Ishikawa (cell line): ENCODE results near the gene AKNAD1.

Experiments
- CEBPB ChIP-seq: IDR thresholded peaks from 2 replicates; pipeline ENCODE4 v1.6.1; 2012
- CREB1 ChIP-seq: IDR thresholded peaks from 2 replicates; pipeline ENCODE4 v1.6.1; 2012; ENCODE audit warnings: low read depth
- EGR1 ChIP-seq: IDR thresholded peaks from 2 replicates; pipeline ENCODE4 v1.6.1; 2012
- EP300 ChIP-seq: IDR thresholded peaks from 2 replicates; pipeline ENCODE4 v1.6.1; 2012; ENCODE audit warnings: borderline replicate concordance
- FOXM1 ChIP-seq: IDR thresholded peaks from 2 replicates; pipeline ENCODE4 v1.6.1; 2012; ENCODE audit warnings: low read depth, borderline replicate concordance
- NFIC ChIP-seq: IDR thresholded peaks from 2 replicates; pipeline ENCODE4 v1.6.1; 2012
- RAD21 ChIP-seq: IDR thresholded peaks from 2 replicates; pipeline ENCODE4 v1.6.1; 2012; ENCODE audit warnings: low read depth
- TAF1 ChIP-seq: IDR thresholded peaks from 2 replicates; pipeline ENCODE4 v1.6.1; 2012; ENCODE audit warnings: low read depth, mild to moderate bottlenecking
- TCF12 ChIP-seq: IDR thresholded peaks from 2 replicates; pipeline ENCODE4 v1.6.1; 2012; ENCODE audit warnings: low read depth
- TEAD4 ChIP-seq: IDR thresholded peaks from 2 replicates; pipeline ENCODE4 v1.6.1; 2012
- YY1 ChIP-seq: IDR thresholded peaks from 2 replicates; pipeline ENCODE4 v1.6.1; 2012; ENCODE audit warnings: low read depth
- ZBTB7A ChIP-seq: IDR thresholded peaks from 2 replicates; pipeline ENCODE4 v1.6.1; 2012; ENCODE audit warnings: low read depth
- TF ChIP-seq, protein P1 (sequence below): IDR thresholded peaks from 2 replicates; pipeline ENCODE4 v1.6.1; 2012; ENCODE audit warnings: low read depth, mild to moderate bottlenecking
- TF ChIP-seq, protein P2 (sequence below): IDR thresholded peaks from 2 replicates; pipeline ENCODE4 v1.6.1; 2012
- TF ChIP-seq, protein P3 (sequence below): IDR thresholded peaks from 2 replicates; pipeline ENCODE4 v1.6.1; 2012

Gene AKNAD1

DNA sequence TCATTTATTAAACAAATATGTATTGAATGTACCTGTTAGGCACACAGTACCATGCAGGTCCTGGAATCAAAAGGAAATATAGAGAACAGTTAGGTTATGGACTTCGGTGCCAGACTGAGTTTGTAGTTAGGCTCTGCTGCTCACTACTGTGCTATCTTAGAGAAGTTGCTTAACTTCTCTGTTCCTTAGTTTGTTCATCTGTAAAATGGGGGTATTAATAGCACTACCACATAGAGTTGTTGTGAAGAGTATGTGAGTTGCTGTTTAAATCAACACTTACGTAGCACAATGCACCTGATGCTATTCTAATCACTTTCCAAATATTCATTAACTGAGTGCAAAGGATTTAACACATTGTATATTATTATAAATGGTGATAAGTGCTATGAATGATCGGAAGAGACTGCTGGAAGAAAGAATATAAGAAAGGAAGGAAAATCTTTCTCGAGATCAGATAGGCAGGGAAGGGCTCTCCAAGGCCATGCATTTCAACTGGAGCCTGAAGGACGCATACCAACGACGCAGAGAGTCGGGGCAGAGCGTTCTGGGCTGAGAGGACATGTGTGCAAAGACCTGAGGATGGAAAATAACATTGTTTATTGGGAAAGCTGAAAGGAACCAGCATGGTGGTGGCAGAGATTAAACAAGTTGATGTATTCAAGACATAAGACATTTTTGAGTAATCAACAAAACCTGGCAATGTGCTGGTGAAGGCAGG is 3.5 kb upstream of the AKNAD1 start:
- TF ChIP-seq TEAD4: no peak
- TF ChIP-seq EP300: no peak
- TF ChIP-seq CREB1: no peak
- no peak for TF ChIP-seq EGR1
- TF ChIP-seq ZBTB7A: no peak
- TF ChIP-seq, protein P1, sequence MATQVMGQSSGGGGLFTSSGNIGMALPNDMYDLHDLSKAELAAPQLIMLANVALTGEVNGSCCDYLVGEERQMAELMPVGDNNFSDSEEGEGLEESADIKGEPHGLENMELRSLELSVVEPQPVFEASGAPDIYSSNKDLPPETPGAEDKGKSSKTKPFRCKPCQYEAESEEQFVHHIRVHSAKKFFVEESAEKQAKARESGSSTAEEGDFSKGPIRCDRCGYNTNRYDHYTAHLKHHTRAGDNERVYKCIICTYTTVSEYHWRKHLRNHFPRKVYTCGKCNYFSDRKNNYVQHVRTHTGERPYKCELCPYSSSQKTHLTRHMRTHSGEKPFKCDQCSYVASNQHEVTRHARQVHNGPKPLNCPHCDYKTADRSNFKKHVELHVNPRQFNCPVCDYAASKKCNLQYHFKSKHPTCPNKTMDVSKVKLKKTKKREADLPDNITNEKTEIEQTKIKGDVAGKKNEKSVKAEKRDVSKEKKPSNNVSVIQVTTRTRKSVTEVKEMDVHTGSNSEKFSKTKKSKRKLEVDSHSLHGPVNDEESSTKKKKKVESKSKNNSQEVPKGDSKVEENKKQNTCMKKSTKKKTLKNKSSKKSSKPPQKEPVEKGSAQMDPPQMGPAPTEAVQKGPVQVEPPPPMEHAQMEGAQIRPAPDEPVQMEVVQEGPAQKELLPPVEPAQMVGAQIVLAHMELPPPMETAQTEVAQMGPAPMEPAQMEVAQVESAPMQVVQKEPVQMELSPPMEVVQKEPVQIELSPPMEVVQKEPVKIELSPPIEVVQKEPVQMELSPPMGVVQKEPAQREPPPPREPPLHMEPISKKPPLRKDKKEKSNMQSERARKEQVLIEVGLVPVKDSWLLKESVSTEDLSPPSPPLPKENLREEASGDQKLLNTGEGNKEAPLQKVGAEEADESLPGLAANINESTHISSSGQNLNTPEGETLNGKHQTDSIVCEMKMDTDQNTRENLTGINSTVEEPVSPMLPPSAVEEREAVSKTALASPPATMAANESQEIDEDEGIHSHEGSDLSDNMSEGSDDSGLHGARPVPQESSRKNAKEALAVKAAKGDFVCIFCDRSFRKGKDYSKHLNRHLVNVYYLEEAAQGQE: no peak
- TF ChIP-seq YY1: no peak
- no peak for TF ChIP-seq TCF12
- no peak for TF ChIP-seq NFIC
- TF ChIP-seq, protein P2, sequence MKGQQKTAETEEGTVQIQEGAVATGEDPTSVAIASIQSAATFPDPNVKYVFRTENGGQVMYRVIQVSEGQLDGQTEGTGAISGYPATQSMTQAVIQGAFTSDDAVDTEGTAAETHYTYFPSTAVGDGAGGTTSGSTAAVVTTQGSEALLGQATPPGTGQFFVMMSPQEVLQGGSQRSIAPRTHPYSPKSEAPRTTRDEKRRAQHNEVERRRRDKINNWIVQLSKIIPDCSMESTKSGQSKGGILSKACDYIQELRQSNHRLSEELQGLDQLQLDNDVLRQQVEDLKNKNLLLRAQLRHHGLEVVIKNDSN: no peak
- no peak for TF ChIP-seq CEBPB
- no peak for TF ChIP-seq FOXM1
- no peak for TF ChIP-seq RAD21
- no peak for TF ChIP-seq TAF1
- TF ChIP-seq, protein P3, sequence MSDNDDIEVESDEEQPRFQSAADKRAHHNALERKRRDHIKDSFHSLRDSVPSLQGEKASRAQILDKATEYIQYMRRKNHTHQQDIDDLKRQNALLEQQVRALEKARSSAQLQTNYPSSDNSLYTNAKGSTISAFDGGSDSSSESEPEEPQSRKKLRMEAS: no peak

DNA sequence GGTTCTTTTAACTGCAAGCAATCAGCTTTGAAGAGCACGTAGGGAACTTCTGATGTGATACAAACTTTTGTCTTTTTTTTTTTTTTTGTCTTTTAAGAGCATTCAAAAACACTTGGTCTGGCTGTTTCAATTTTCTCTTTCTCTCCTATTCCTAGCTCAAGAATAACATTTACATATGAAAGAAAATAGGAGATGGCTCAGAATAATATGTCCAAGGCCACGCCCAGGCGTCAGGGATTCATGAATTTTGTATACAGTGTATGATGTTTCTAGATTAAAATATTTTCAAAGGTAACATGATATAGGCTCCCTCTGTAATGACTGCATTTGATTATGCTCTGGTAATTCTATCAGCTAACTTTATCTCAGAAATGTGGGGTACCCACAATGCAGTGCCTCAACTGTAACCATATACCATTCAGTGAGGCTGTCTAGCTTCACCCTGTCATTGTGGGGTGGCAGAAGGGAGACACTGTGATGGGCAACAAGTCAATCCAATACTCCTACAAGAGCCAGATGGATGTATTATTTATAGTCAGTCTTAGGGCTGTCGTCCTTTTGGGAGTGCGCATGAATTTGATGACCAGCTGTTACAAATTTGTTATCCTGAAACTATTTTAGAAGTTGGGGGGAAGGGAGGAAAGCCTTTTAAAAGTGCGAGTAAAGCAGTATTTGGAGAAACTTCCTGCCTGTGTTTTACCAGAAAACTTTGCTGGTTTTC is 1.5 kb upstream of the AKNAD1 start:
- TF ChIP-seq TAF1: no peak
- TF ChIP-seq NFIC: no peak
- no peak for TF ChIP-seq EP300
- TF ChIP-seq, protein P1: no peak

DNA sequence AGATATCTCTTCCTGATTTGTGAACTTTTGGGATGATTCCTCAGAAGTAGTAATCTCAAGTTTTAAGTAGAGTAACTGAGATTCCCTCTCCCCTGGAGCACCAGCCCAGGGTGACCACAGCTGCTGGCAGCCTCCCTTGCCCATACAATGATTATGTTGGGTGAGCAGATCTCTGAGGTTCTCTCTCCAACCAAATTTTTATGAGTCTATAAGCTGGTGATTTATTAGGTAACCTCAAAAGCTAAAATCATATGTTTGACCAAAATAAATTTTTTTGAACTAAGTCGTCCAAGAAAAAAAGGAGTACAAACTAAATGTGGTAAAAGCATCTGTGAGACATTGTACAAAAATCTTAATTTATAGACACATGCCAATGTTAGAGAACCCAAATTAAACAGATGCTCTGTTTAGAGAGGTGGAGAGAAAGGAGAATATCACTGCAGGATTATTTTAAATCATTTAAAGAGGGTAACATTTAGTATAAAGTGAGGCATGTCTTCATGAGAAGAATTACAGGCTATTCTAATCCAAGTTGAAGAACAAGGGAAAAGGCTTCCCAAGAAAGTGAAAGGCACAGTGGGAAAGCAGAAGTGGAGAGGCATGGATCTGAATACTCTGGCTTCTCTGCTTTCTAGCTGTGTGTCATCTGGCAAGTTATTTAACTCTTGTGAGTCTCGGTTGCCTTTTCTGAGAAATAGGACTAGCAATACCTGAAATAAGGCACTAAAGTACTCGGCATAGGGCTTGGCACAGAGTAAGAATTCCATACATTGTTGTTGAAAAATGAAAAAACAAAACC is 2.5 kb downstream of the AKNAD1 start:
- no peak for TF ChIP-seq TEAD4
- TF ChIP-seq CREB1: no peak
- no peak for TF ChIP-seq TAF1
- no peak for TF ChIP-seq EGR1
- TF ChIP-seq ZBTB7A: no peak
- TF ChIP-seq RAD21: no peak

DNA sequence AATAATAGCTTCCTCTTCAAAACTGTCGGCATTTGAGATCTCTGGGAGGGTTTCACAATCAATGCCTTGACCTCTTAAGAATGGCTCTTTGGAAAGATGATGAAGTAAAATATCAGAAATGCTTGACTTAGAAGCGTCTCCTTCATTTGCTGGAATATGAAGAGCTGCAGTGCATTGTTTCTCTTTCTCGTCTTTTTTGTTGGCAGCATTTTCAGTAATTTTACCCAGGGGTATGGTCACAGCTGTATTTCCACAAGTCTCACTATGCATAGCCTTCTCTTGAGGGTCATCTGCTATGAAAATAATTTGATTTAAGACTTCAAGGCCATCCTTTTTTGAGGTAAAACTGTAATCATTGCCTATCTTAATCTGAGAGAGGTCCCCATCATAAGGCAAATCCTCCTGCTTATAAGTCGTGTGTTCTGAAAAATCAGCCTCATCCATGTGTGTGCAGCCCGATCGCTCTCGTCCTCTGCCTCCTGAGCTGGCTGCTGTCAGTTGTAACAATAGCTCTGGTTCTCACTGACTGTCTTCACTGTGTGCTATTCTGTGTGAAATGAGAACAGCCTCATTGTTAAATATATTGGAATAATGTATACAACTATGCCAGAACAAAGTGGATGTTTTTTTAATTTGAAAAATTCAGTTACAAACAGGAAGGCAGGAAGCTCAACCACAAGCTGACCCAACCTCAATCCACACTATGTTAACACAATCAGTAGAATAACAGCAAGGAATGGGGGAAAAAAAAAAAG is 4.5 kb downstream of the AKNAD1 start:
- TF ChIP-seq ZBTB7A (no peak), CREB1 (no peak), TCF12 (no peak), RAD21 (no peak), CEBPB (no peak)
- TF ChIP-seq, protein P1: no peak
